Calu3 (cell line): Measurements from ENCODE around the gene EARS2. TPM values are rescaled to one million over a fixed set of nuclear protein-coding genes. Genes with fewer than 3 reads are reported as not detected.

ENCODE experiments used
- BruUV-seq: library from RNA; stranded (reverse); fragments of 400-500 nt; replicated peaks from 2 replicates; lab custom pipeline; 2021; lab: Mats Ljungman, UMichigan
- CTCF ChIA-PET: fragments of 300-600 bp; sonication (Branson Sonifier 250); formaldehyde crosslinking; loops from one replicate; lab custom pipeline; 2022; ENCODE audit warnings: antibody characterized with exemption; lab: Charles Lee
- DNase-seq: peaks from one replicate; pipeline ENCODE4 v3.0.0; 2022
- H3K27ac Mint-ChIP-seq: one replicate; pipeline ENCODE4 v1.8.0; 2022; ENCODE audit warnings: mixed read lengths; ENCODE audit not compliant: unreplicated experiment
- H3K27me3 Mint-ChIP-seq: one replicate; pipeline ENCODE4 v1.8.0; 2022; ENCODE audit warnings: mixed read lengths; ENCODE audit not compliant: unreplicated experiment
- H3K36me3 Mint-ChIP-seq: one replicate; pipeline ENCODE4 v1.8.0; 2022; ENCODE audit warnings: mild to moderate bottlenecking, moderate library complexity, mixed read lengths; ENCODE audit not compliant: insufficient read depth, unreplicated experiment
- H3K4me1 Mint-ChIP-seq: one replicate; pipeline ENCODE4 v1.8.0; 2022; ENCODE audit warnings: mild to moderate bottlenecking, low read depth, mixed read lengths; ENCODE audit not compliant: unreplicated experiment
- H3K4me3 Mint-ChIP-seq: one replicate; pipeline ENCODE4 v1.8.0; 2022; ENCODE audit warnings: mild to moderate bottlenecking, low read depth, moderate library complexity, mixed read lengths; ENCODE audit not compliant: unreplicated experiment
- H3K9me3 Mint-ChIP-seq: one replicate; pipeline ENCODE4 v1.8.0; 2022; ENCODE audit warnings: low read depth, mixed read lengths; ENCODE audit not compliant: unreplicated experiment
- CTCF ChIP-seq: fragments of 200-600 bp; IDR thresholded peaks from one replicate; pipeline ENCODE4 v1.8.0; 2022; ENCODE audit warnings: antibody characterized with exemption; ENCODE audit not compliant: unreplicated experiment
- intact Hi-C: fragments of 100-400 bp; cut with micrococcal nuclease; formaldehyde crosslinking; loops from one replicate; pipeline ENCODE4 v1.10.0; 2022; ENCODE audit not compliant: unreplicated experiment
- total RNA-seq: library from RNA; stranded (reverse); gene quantifications from 2 replicates; pipeline ENCODE4 v1.2.3, GENCODE V29; 2022

The EARS2 gene
- total RNA-seq, 1 experiment from 2014 or later: 45.9 TPM

- no TSS peak for BruUV-seq
- no peak for TF ChIP-seq CTCF
- Mint-ChIP-seq H3K27me3 (no peaks in the 10 kb centered on the region), H3K4me1 (peaks cover 29% of the 10 kb centered on the region), H3K4me3 (no peak overlapping the region), H3K9me3 (no peaks in the 10 kb centered on the region), H3K27ac (no peak overlapping the region), H3K36me3 (peaks cover 9% of the 10 kb centered on the region)
- intact Hi-C loops: loop anchor here (10.0 kb wide), 1 partner anchor 316 kb away; the partner anchor contains the start of gene SCNN1G
- CTCF ChIA-PET: interaction anchor here (0.7 to 1.4 kb wide), 2 partner anchors 8 to 177 kb away, joined by 3 read pairs; no protein-coding TSS in a partner anchor
- DNase-seq: no peak
Observed at GRCh38 chr16:23500212-23500861, 56.8 kb downstream of the EARS2 start.

GRCh38 chr16:23499801-23500200, 57.3 kb downstream of the EARS2 start:
- H3K4me1 Mint-ChIP-seq: peaks cover 29% of the 10 kb centered on the region

GRCh38 chr16:23498863-23499262, 58.3 kb downstream of the EARS2 start:
- DNase-seq: no peak
- Mint-ChIP-seq H3K27ac (no peak overlapping the region), H3K27me3 (no peaks in the 10 kb centered on the region), H3K36me3 (peaks cover 17% of the 10 kb centered on the region), H3K4me1 (peaks cover 29% of the 10 kb centered on the region), H3K4me3 (no peak overlapping the region), H3K9me3 (no peaks in the 10 kb centered on the region)
- no TSS peak for BruUV-seq
- CTCF ChIA-PET: interaction anchor here (0.7 to 1.4 kb wide), 3 partner anchors 10 to 101 kb away, joined by 3 read pairs; no protein-coding TSS in a partner anchor
- TF ChIP-seq CTCF: no peak
- intact Hi-C loops: no loop called here

More at GRCh38 chr16:23499801-23500200, 57.3 kb downstream of the EARS2 start:
- Mint-ChIP-seq H3K27ac (no peak overlapping the region), H3K4me3 (no peak overlapping the region), H3K36me3 (peaks cover 13% of the 10 kb centered on the region), H3K9me3 (no peaks in the 10 kb centered on the region), H3K27me3 (no peaks in the 10 kb centered on the region)
- TF ChIP-seq CTCF: no peak
- DNase-seq: no peak
- intact Hi-C loops: loop anchor here (10.0 kb wide), 1 partner anchor 315 kb away; the partner anchor contains the start of gene SCNN1G
- BruUV-seq: no TSS peak
- CTCF ChIA-PET: interaction anchor here (0.7 to 1.4 kb wide), 2 partner anchors 9 to 176 kb away, joined by 3 read pairs; no protein-coding TSS in a partner anchor

- CTCF ChIA-PET: no interaction called here
- no peaks in the 10 kb centered on the region for H3K9me3 Mint-ChIP-seq
- peaks cover 18% of the 10 kb centered on the region for H3K36me3 Mint-ChIP-seq
- H3K4me1 Mint-ChIP-seq: peaks cover 34% of the 10 kb centered on the region
- H3K4me3 Mint-ChIP-seq: peak overlapping the region; percentile 28
- no peak for TF ChIP-seq CTCF
- intact Hi-C loops: no loop called here
- H3K27me3 Mint-ChIP-seq: no peaks in the 10 kb centered on the region
- no peak for DNase-seq
- peak overlapping the region; percentile 62 for H3K27ac Mint-ChIP-seq
- BruUV-seq: no TSS peak
Observed at GRCh38 chr16:23497543-23497868, 59.6 kb downstream of the EARS2 start.
